Left lobe of liver (tissue), 2 donors: Measurements from ENCODE around the gene CD19. TPM values are rescaled to one million over a fixed set of nuclear protein-coding genes. Genes with fewer than 3 reads are reported as not detected.
"Not testable (repeated sequence)": the region's sequence is repeated elsewhere in the genome, so short reads cannot be mapped to it uniquely, and the experiment has no call there.

Experiments used
- ATAC-seq: fragments of 200-7000 bp; cut with Tn5 transposase; one replicate; pipeline ENCODE4 v1.9.1; 2020; ENCODE audit warnings: mild to moderate bottlenecking, moderate library complexity
- DNase-seq: peaks from one replicate; pipeline ENCODE4 v3.0.0-alpha.2; 2020; ENCODE audit warnings: low spot score
- total RNA-seq: library from RNA; stranded (reverse); gene quantifications from one replicate; pipeline ENCODE4 v1.2.1, GENCODE V29; 2021
- donor health status: DM: no; HTN: no; CAD: no; lungs with moderate emphysema.
- donor health status: DM: no; HTN: yes; CAD: no.

CD19 gene
- total RNA-seq, result not detected

- DNase-seq, result no peak
- no peak for ATAC-seq
These were observed at the start of gene CD19 for GRCh38 chr16:28931801-28932225. Gene CD19 (plus strand): TSS chr16:28931971. CDS start chr16:28932001, 30 bp downstream.

GRCh38 chr16:28882551-28883160, 49.1 kb upstream of the CD19 start:
- DNase-seq, result no peak
- no peak for ATAC-seq

- DNase-seq (no peak), ATAC-seq (no peak)
These were observed 48.4 kb upstream of the CD19 start for GRCh38 chr16:28883221-28883996.

GRCh38 chr16:28884045-28884444, 47.7 kb upstream of the CD19 start:
- no peak for DNase-seq
- no peak for ATAC-seq

GRCh38 chr16:28886945-28887344, 44.8 kb upstream of the CD19 start:
- ATAC-seq, result no peak
- DNase-seq, result no peak

GRCh38 chr16:28890355-28890754, 41.4 kb upstream of the CD19 start:
- not testable (repeated sequence) for DNase-seq, ATAC-seq

- no peak for DNase-seq
- no peak for ATAC-seq
These were observed 39.5 kb upstream of the CD19 start for GRCh38 chr16:28891964-28892890.

GRCh38 chr16:28893291-28893690, 38.5 kb upstream of the CD19 start:
- no peak for ATAC-seq
- DNase-seq, result no peak

- DNase-seq (no peak), ATAC-seq (no peak)
These were observed 36.2 kb upstream of the CD19 start for GRCh38 chr16:28895609-28896008.

- ATAC-seq (no peak), DNase-seq (no peak)
These were observed 33.9 kb upstream of the CD19 start for GRCh38 chr16:28897826-28898225.

- ATAC-seq (no peak), DNase-seq (no peak)
These were observed 33.5 kb upstream of the CD19 start for GRCh38 chr16:28898266-28898665.

GRCh38 chr16:28898942-28899341, 32.8 kb upstream of the CD19 start:
- no peak for DNase-seq

GRCh38 chr16:28899882-28900590, 31.7 kb upstream of the CD19 start:
- no peak for ATAC-seq
- no peak for DNase-seq

More at GRCh38 chr16:28898942-28899341, 32.8 kb upstream of the CD19 start:
- no peak for ATAC-seq

GRCh38 chr16:28900601-28901000, 31.2 kb upstream of the CD19 start:
- ATAC-seq (no peak), DNase-seq (no peak)

GRCh38 chr16:28901862-28902261, 29.9 kb upstream of the CD19 start:
- no peak for ATAC-seq
- no peak for DNase-seq

- no peak for DNase-seq
- ATAC-seq, result peak; percentile 14
These were observed 28.9 kb upstream of the CD19 start for GRCh38 chr16:28902909-28903308.

GRCh38 chr16:28903344-28904042, 28.3 kb upstream of the CD19 start:
- no peak for ATAC-seq

GRCh38 chr16:28904363-28904762, 27.4 kb upstream of the CD19 start:
- ATAC-seq (no peak), DNase-seq (no peak)

More at GRCh38 chr16:28903344-28904042, 28.3 kb upstream of the CD19 start:
- DNase-seq, result no peak

GRCh38 chr16:28904828-28905227, 26.9 kb upstream of the CD19 start:
- ATAC-seq (no peak), DNase-seq (no peak)

GRCh38 chr16:28905229-28905754, 26.5 kb upstream of the CD19 start:
- ATAC-seq (no peak), DNase-seq (no peak)
